PC-9 (cell line): ENCODE results near the gene ELAVL4. TPM values are rescaled to one million over a fixed set of nuclear protein-coding genes. Genes with fewer than 3 reads are reported as not detected.

Experiments used
- BruUV-seq: library from RNA; stranded (reverse); fragments of 400-500 nt; replicated peaks from 2 replicates; lab custom pipeline; 2021; lab: Mats Ljungman, UMichigan
- CTCF ChIA-PET: fragments of 300-600 bp; sonication (Branson Sonifier 250); formaldehyde crosslinking; loops from one replicate; lab custom pipeline; 2022; ENCODE audit warnings: antibody characterized with exemption; lab: Charles Lee
- POLR2A ChIA-PET: fragments of 300-600 bp; sonication (Branson Sonifier 250); formaldehyde crosslinking; loops from one replicate; lab custom pipeline; 2022; ENCODE audit warnings: antibody characterized with exemption; ENCODE audit not compliant: unreplicated experiment; lab: Charles Lee
- DNase-seq, 2 experiments: peaks; one replicate each; pipeline versions ENCODE4 v3.0.0 to v3.0.0-alpha.2; 2015 to 2022; ENCODE audit warnings: mixed read lengths in 1 of 2
- H2AFZ ChIP-seq: fragments of 200-600 bp; sonication (generic); 2 replicates; pipeline ENCODE4 v1.8.1; 2017; ENCODE audit warnings: antibody characterized with exemption
- H3F3A ChIP-seq: fragments of 200-600 bp; sonication (generic); 2 replicates; pipeline ENCODE4 v1.8.1; 2017; ENCODE audit warnings: antibody characterized with exemption, mild to moderate bottlenecking, low read depth; ENCODE audit not compliant: insufficient read depth
- H3K27ac ChIP-seq: fragments of 200-600 bp; sonication (generic); 2 replicates; pipeline ENCODE4 v1.6.1; 2016; ENCODE audit warnings: mixed run types
- H3K27me3 ChIP-seq: fragments of 200-600 bp; sonication (generic); 2 replicates; pipeline ENCODE4 v1.6.1; 2016; ENCODE audit warnings: low read depth, mixed run types; ENCODE audit not compliant: insufficient read depth
- H3K36me3 ChIP-seq: fragments of 200-600 bp; sonication (generic); 2 replicates; pipeline ENCODE4 v1.6.1; 2016; ENCODE audit warnings: low read depth, mixed run types
- H3K4me1 ChIP-seq: fragments of 200-600 bp; sonication (generic); replicated peaks from 2 replicates; pipeline ENCODE4 v1.6.1; 2016; ENCODE audit warnings: mixed run types; ENCODE audit not compliant: insufficient read depth
- H3K4me2 ChIP-seq: fragments of 200-600 bp; sonication (generic); 2 replicates; pipeline ENCODE4 v1.6.1; 2017; ENCODE audit warnings: mixed run types
- H3K4me3 ChIP-seq: fragments of 200-600 bp; sonication (generic); 2 replicates; pipeline ENCODE4 v1.6.1; 2016; ENCODE audit warnings: mixed run types
- H3K79me2 ChIP-seq: fragments of 200-600 bp; sonication (generic); 2 replicates; pipeline ENCODE4 v1.6.1; 2017; ENCODE audit warnings: low read depth, mixed run types
- H3K9me2 ChIP-seq: fragments of 200-600 bp; sonication (generic); 2 replicates; pipeline ENCODE4 v1.8.1; 2017; ENCODE audit warnings: mild to moderate bottlenecking; ENCODE audit not compliant: insufficient read depth
- H3K9me3 ChIP-seq: fragments of 200-600 bp; sonication (generic); 2 replicates; pipeline ENCODE4 v1.8.1; 2016; ENCODE audit warnings: low read depth; ENCODE audit not compliant: insufficient read depth
- H4K20me1 ChIP-seq: fragments of 200-600 bp; sonication (generic); 2 replicates; pipeline ENCODE4 v1.8.1; 2017; ENCODE audit not compliant: insufficient read depth
- CTCF ChIP-seq: fragments of 200-600 bp; sonication (generic); conservative IDR thresholded peaks from 2 replicates; pipeline ENCODE4 v1.6.1; 2017; ENCODE audit warnings: mixed run types, antibody characterized with exemption, mild to moderate bottlenecking, moderate library complexity
- EZH2 ChIP-seq: fragments of 200-600 bp; sonication (generic); IDR thresholded peaks from 2 replicates; pipeline ENCODE4 v1.8.0; 2017; ENCODE audit warnings: antibody characterized with exemption, low read depth
- intact Hi-C: fragments of 100-400 bp; cut with micrococcal nuclease; formaldehyde crosslinking; loops from one replicate; pipeline ENCODE4 v1.10.0; 2022; ENCODE audit not compliant: unreplicated experiment
- total RNA-seq: library from RNA; stranded (reverse); gene quantifications from 2 replicates; pipeline ENCODE4 v1.2.3, GENCODE V29; 2021

Gene ELAVL4
- total RNA-seq, 1 experiment from 2014 or later = not detected

GRCh38 chr1:50097021-50097679 is 11.6 kb upstream of the ELAVL4 start:
- H3K9me3 ChIP-seq = no peaks in the 10 kb centered on the region
- no peaks in the 10 kb centered on the region for H3K4me1 ChIP-seq
- no peaks in the 10 kb centered on the region for H3K79me2 ChIP-seq
- no peaks in the 10 kb centered on the region; the same call in 1 of the 2 replicates for H3K27me3 ChIP-seq
- no peaks in the 10 kb centered on the region for H3F3A ChIP-seq
- H3K4me2 ChIP-seq = no peak overlapping the region
- no peaks in the 10 kb centered on the region for H4K20me1 ChIP-seq
- no peak overlapping the region for H3K27ac ChIP-seq
- no peak for TF ChIP-seq CTCF
- TF ChIP-seq EZH2 = no peak
- no TSS peak for BruUV-seq
- no peaks in the 10 kb centered on the region for H3K36me3 ChIP-seq
- H3K9me2 ChIP-seq = no peaks in the 10 kb centered on the region
- DNase-seq = no peak
- no peak overlapping the region for H2AFZ ChIP-seq
- H3K4me3 ChIP-seq = no peak overlapping the region
- CTCF ChIA-PET = no interaction called here
- POLR2A ChIA-PET = no interaction called here
- intact Hi-C loops = no loop called here

GRCh38 chr1:50097791-50098190 is 10.9 kb upstream of the ELAVL4 start:
- no peaks in the 10 kb centered on the region for H3K36me3 ChIP-seq
- H3K9me3 ChIP-seq = no peaks in the 10 kb centered on the region
- DNase-seq = no peak
- H4K20me1 ChIP-seq = no peaks in the 10 kb centered on the region
- H3K27ac ChIP-seq = no peak overlapping the region
- no peaks in the 10 kb centered on the region for H3K9me2 ChIP-seq
- H3F3A ChIP-seq = no peaks in the 10 kb centered on the region
- no peaks in the 10 kb centered on the region; the same call in 1 of the 2 replicates for H3K27me3 ChIP-seq
- H3K4me2 ChIP-seq = no peak overlapping the region
- H3K79me2 ChIP-seq = no peaks in the 10 kb centered on the region
- TF ChIP-seq EZH2 (no peak), CTCF (no peak)
- no peak overlapping the region for H3K4me3 ChIP-seq
- ChIA-PET POLR2A (no interaction called here), CTCF (no interaction called here)
- no TSS peak for BruUV-seq
- H3K4me1 ChIP-seq = no peaks in the 10 kb centered on the region
- no peak overlapping the region for H2AFZ ChIP-seq
- intact Hi-C loops = no loop called here

GRCh38 chr1:50098591-50099021 is 10.1 kb upstream of the ELAVL4 start:
- H3K27me3 ChIP-seq = no peaks in the 10 kb centered on the region; the same call in 1 of the 2 replicates
- no TSS peak for BruUV-seq
- no peaks in the 10 kb centered on the region for H3K9me3 ChIP-seq
- H3K4me1 ChIP-seq = no peaks in the 10 kb centered on the region
- H3K79me2 ChIP-seq = no peaks in the 10 kb centered on the region
- ChIA-PET POLR2A (no interaction called here), CTCF (no interaction called here)
- no peaks in the 10 kb centered on the region for H3F3A ChIP-seq
- TF ChIP-seq EZH2 = no peak
- H4K20me1 ChIP-seq = no peaks in the 10 kb centered on the region
- intact Hi-C loops = no loop called here
- H3K4me3 ChIP-seq = no peak overlapping the region
- no peak for DNase-seq
- no peak overlapping the region for H2AFZ ChIP-seq
- no peaks in the 10 kb centered on the region for H3K9me2 ChIP-seq
- no peaks in the 10 kb centered on the region for H3K36me3 ChIP-seq
- H3K27ac ChIP-seq = no peak overlapping the region
- no peak overlapping the region for H3K4me2 ChIP-seq

- no peaks in the 10 kb centered on the region for H3K4me1 ChIP-seq
- no peak for DNase-seq
- ChIA-PET CTCF (no interaction called here), POLR2A (no interaction called here)
- no peaks in the 10 kb centered on the region for H3K9me2 ChIP-seq
- H3K4me2 ChIP-seq = no peak overlapping the region
- no peaks in the 10 kb centered on the region for H4K20me1 ChIP-seq
- H3F3A ChIP-seq = no peaks in the 10 kb centered on the region
- H2AFZ ChIP-seq = no peak overlapping the region
- no peak overlapping the region for H3K27ac ChIP-seq
- no peaks in the 10 kb centered on the region for H3K9me3 ChIP-seq
- intact Hi-C loops = no loop called here
- peaks cover 5% of the 10 kb centered on the region; the same call in 1 of the 2 replicates for H3K27me3 ChIP-seq
- BruUV-seq = no TSS peak
- no peak for TF ChIP-seq EZH2
- 0 out of 2 replicates have a peak, but pooled peaks have one; percentile 31 for TF ChIP-seq CTCF
- H3K79me2 ChIP-seq = no peaks in the 10 kb centered on the region
- no peaks in the 10 kb centered on the region for H3K36me3 ChIP-seq
- H3K4me3 ChIP-seq = no peak overlapping the region
Measured at GRCh38 chr1:50099654-50100053, 9.1 kb upstream of the ELAVL4 start.
